GM18951 (cell line): Measurements from ENCODE around the gene LY6G5B.
A peak's percentile ranks its signal among the peaks of the same experiment; 100 is the strongest.

Source experiments
- POLR2A ChIP-seq: IDR thresholded peaks from 4 replicates; pipeline ENCODE4 v1.6.1; 2011; ENCODE audit warnings: mild to moderate bottlenecking; ENCODE audit not compliant: insufficient read length, insufficient read depth; ENCODE audit errors: extremely low read depth
- in situ Hi-C: fragments of 300-500 bp; cut with MboI; formaldehyde crosslinking; loops from one replicate; pipeline ENCODE4 v1.12.0; 2022; ENCODE audit warnings: low sequenced_read_pairs, mixed read lengths, inconsistent platforms; ENCODE audit not compliant: unreplicated experiment

The LY6G5B gene

GRCh38 chr6:31669676-31670075 lies at the start of gene LY6G5B:
LY6G5B (plus strand) TSS chr6:31669976; CDS start chr6:31670951, 975 bp downstream.
- in situ Hi-C loops, result no loop called here
- TF ChIP-seq POLR2A, result no peak

GRCh38 chr6:31620586-31621319 lies 49.0 kb upstream of the LY6G5B start, which contains the start of gene PRRC2A:
PRRC2A (plus strand) TSS chr6:31620715; CDS start chr6:31622790, 2,075 bp downstream.
- in situ Hi-C loops, result no loop called here
- peak; percentile 48 for TF ChIP-seq POLR2A

GRCh38 chr6:31621320-31621939 lies 48.3 kb upstream of the LY6G5B start:
- TF ChIP-seq POLR2A, result no peak

GRCh38 chr6:31621991-31622390 lies 47.8 kb upstream of the LY6G5B start:
- in situ Hi-C loops, result no loop called here
- no peak for TF ChIP-seq POLR2A

More at GRCh38 chr6:31621320-31621939, 48.3 kb upstream of the LY6G5B start:
- in situ Hi-C loops, result no loop called here

- in situ Hi-C loops, result no loop called here
- no peak for TF ChIP-seq POLR2A
Observed at GRCh38 chr6:31622684-31623091, 47.1 kb upstream of the LY6G5B start.

- TF ChIP-seq POLR2A, result no peak
- in situ Hi-C loops, result no loop called here
Observed at GRCh38 chr6:31624070-31624469, 45.7 kb upstream of the LY6G5B start.

GRCh38 chr6:31626952-31627351 lies 42.8 kb upstream of the LY6G5B start:
- in situ Hi-C loops, result no loop called here
- no peak for TF ChIP-seq POLR2A

GRCh38 chr6:31627690-31628287 lies 42.0 kb upstream of the LY6G5B start:
- in situ Hi-C loops, result no loop called here
- TF ChIP-seq POLR2A, result no peak

- in situ Hi-C loops, result no loop called here
- TF ChIP-seq POLR2A, result no peak
Observed at GRCh38 chr6:31629014-31629413, 40.8 kb upstream of the LY6G5B start.

GRCh38 chr6:31630177-31630934 lies 39.4 kb upstream of the LY6G5B start:
- in situ Hi-C loops, result no loop called here
- TF ChIP-seq POLR2A, result peak; percentile 21

GRCh38 chr6:31631209-31631608 lies 38.6 kb upstream of the LY6G5B start:
- in situ Hi-C loops, result no loop called here
- no peak for TF ChIP-seq POLR2A

- TF ChIP-seq POLR2A, result no peak
- in situ Hi-C loops, result no loop called here
Observed at GRCh38 chr6:31631681-31632278, 38.0 kb upstream of the LY6G5B start.
